Measurements from ENCODE around the gene MRPL11.

- TF ChIP-seq CTCF (conservative IDR thresholded peaks at IDR 0.05 in 1 of 2, IDR thresholded peaks at IDR 0.05 in 1 of 2; ENCODE audit: low read depth in 1 of 2, low read length in 2 of 2) (no peak), EZH2 (IDR thresholded peaks at IDR 0.05; ENCODE audit: low read length, missing control alignments) (no peak)
Measured at GRCh38 chr11:66414120-66414934, 24.3 kb downstream of the MRPL11 start.

All from fibroblast of lung (primary cell).